Peyer's patch (tissue), 4 donors: ENCODE results near the gene AGFG1.

Experiments
- POLR2A ChIP-seq, 2 donors: fragments of 450-650 bp; IDR thresholded peaks; one replicate each; pipeline ENCODE4 v1.5.1; 2017; ENCODE audit warnings: antibody characterized with exemption in 2 of 2, mild to moderate bottlenecking in 2 of 2, moderate library complexity in 2 of 2
- TF ChIP-seq, protein P1 (sequence below), 6 experiments: fragments of 450-650 bp in 4 of 6; fragments of 200-600 bp in 2 of 6; sonication (generic) in 1 of 6; IDR thresholded peaks; one replicate each; pipeline ENCODE4 v1.5.1; 2017 to 2019; ENCODE audit warnings: antibody characterized with exemption in 6 of 6, mild to moderate bottlenecking in 3 of 6, moderate library complexity in 1 of 6

DNA sequence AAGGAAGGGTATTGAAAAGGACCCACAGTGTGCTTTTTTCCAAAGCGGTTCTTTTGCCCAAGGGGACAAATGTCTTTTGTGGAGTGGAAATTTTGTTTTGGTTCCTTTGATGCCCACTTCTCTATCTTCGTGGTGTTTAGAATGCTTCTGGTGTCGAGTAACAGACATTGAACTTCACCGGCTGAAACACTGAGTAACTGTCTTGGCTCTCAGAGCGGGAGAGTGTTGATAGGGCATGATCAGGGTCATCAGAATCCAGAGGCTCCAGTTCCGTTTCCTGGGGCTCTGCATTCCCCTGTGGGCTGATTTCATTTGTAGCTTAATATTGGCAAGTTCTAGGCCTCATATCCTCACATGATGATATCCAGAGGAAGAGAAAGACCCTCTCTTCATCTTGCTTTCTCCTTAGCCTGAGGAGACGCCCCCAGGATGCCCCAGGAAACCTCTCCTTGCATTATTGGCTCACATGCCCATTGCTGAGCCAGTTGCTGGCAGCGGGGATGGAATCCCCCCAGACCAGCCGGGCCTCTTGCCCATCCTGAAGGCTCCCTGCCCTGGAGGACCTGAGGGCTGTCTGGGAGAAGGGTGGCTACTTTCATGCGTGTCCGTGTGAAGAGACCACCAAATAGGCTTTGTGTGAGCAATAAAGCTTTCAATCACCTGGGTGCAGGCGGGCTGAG, 27.9 kb upstream of the AGFG1 start:
- TF ChIP-seq, protein P1, sequence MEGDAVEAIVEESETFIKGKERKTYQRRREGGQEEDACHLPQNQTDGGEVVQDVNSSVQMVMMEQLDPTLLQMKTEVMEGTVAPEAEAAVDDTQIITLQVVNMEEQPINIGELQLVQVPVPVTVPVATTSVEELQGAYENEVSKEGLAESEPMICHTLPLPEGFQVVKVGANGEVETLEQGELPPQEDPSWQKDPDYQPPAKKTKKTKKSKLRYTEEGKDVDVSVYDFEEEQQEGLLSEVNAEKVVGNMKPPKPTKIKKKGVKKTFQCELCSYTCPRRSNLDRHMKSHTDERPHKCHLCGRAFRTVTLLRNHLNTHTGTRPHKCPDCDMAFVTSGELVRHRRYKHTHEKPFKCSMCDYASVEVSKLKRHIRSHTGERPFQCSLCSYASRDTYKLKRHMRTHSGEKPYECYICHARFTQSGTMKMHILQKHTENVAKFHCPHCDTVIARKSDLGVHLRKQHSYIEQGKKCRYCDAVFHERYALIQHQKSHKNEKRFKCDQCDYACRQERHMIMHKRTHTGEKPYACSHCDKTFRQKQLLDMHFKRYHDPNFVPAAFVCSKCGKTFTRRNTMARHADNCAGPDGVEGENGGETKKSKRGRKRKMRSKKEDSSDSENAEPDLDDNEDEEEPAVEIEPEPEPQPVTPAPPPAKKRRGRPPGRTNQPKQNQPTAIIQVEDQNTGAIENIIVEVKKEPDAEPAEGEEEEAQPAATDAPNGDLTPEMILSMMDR (IDR thresholded peaks at IDR 0.05): no peak
- no peak for TF ChIP-seq POLR2A (IDR thresholded peaks at IDR 0.05)
